GM12878 (cell line): ENCODE results near the gene PRKAA1. TPM values are rescaled to one million over a fixed set of nuclear protein-coding genes. Genes with fewer than 3 reads are reported as not detected.

Experiments
- CEBPB ChIP-seq, 2 experiments: fragments of 150-350 bp in 1 of 2; IDR thresholded peaks; 2 replicates each; pipeline ENCODE4 v1.6.1; 2012 to 2014; ENCODE audit warnings: low read depth in 2 of 2, low read length in 2 of 2, borderline replicate concordance in 1 of 2, inconsistent platforms in 1 of 2
- CHD1 ChIP-seq: IDR thresholded peaks from 2 replicates; pipeline ENCODE4 v1.6.1; 2012; ENCODE audit warnings: low read depth, low read length, improper control_type of control experiment
- GABPA ChIP-seq: IDR thresholded peaks from 2 replicates; pipeline ENCODE4 v1.6.1; 2014; ENCODE audit warnings: antibody characterized with exemption, low read depth, mild to moderate bottlenecking, inconsistent platforms
- IKZF1 ChIP-seq: fragments of 450-650 bp; conservative IDR thresholded peaks from 2 replicates; pipeline ENCODE4 v1.6.1; 2017; ENCODE audit warnings: antibody characterized with exemption, mild to moderate bottlenecking
- MLLT1 ChIP-seq: fragments of 450-650 bp; IDR thresholded peaks from 2 replicates; pipeline ENCODE4 v1.6.1; 2016; ENCODE audit warnings: mild to moderate bottlenecking
- MTA3 ChIP-seq: IDR thresholded peaks from 2 replicates; pipeline ENCODE4 v1.6.1; 2012; ENCODE audit warnings: low read length, inconsistent platforms, borderline replicate concordance
- SMC3 ChIP-seq: IDR thresholded peaks from 2 replicates; pipeline ENCODE4 v1.6.1; 2011; ENCODE audit warnings: low read length, improper control_type of control experiment, borderline replicate concordance
- WRNIP1 ChIP-seq: IDR thresholded peaks from 2 replicates; pipeline ENCODE4 v1.6.1; 2011; ENCODE audit warnings: low read depth, low read length, improper control_type of control experiment, borderline replicate concordance
- ZBTB40 ChIP-seq: fragments of 450-650 bp; IDR thresholded peaks from 2 replicates; pipeline ENCODE4 v1.6.1; 2016; ENCODE audit warnings: mild to moderate bottlenecking, moderate library complexity, borderline replicate concordance
- polyA plus RNA-seq, 11 experiments: library from polyadenylated mRNA; depleted of rRNA in 4 of 11; unstranded in 6 of 11; stranded (reverse) in 5 of 11; fragments of >200 nt; fragmentation: Nextera tagmentation in 4 of 11; fragmentation: Illumina TruSeq in 1 of 11; extraction: Ambion mirVana in 4 of 11; extraction: Trizol in 1 of 11; gene quantifications; 1 replicate in 1 of 11; 2 replicates in 10 of 11; pipeline versions ENCODE4 v1.2.1 to v1.2.3, GENCODE V29; 2011 to 2016; ENCODE audit warnings: inconsistent platforms in 2 of 11, missing spikeins in 2 of 11, low read depth in 1 of 11
- total RNA-seq, 4 experiments: library from RNA; depleted of rRNA in 3 of 4; stranded (reverse); fragments of >200 nt in 3 of 4; fragmentation: Illumina TruSeq in 1 of 4; extraction: Trizol in 1 of 4; gene quantifications; 2 replicates each; pipeline versions ENCODE4 v1.2.1 to v1.2.3, GENCODE V29; 2013 to 2021

Gene PRKAA1
- total and polyA plus RNA-seq, 10 of the 15 experiments (the other 5 are each of a cell fraction or from before 2014, with no cell fraction given): 13.6 to 55.5 (median 29.6) TPM

- TF ChIP-seq ZBTB40 (no peak), MLLT1 (no peak), IKZF1 (no peak), WRNIP1 (no peak), MTA3 (no peak), CHD1 (no peak), SMC3 (no peak), CEBPB (IDR thresholded peaks at IDR 0.05; ENCODE audit: borderline replicate concordance in 1 of 2, low read depth in 2 of 2, low read length in 2 of 2) (no peak), GABPA (no peak)
These were observed 27.4 kb downstream of the PRKAA1 start (continued) for GRCh38 chr5:40770764-40771163.
